Ovary (tissue), 3 donors: Measurements from ENCODE around the gene F12.
A peak's percentile ranks its signal among the peaks of the same experiment; 100 is the strongest.

Experiments
- EP300 ChIP-seq: sonication (generic); formaldehyde crosslinking; IDR thresholded peaks from one replicate; pipeline ENCODE4 v1.6.1; 2017; ENCODE audit warnings: antibody characterized with exemption
- POLR2A ChIP-seq: fragments of 450-650 bp; IDR thresholded peaks from one replicate; pipeline ENCODE4 v1.6.1; 2017; ENCODE audit warnings: antibody characterized with exemption, mild to moderate bottlenecking, moderate library complexity
- TF ChIP-seq, protein P1 (sequence below), 3 donors: fragments of 450-650 bp in 2 of 3; fragments of 200-600 bp in 1 of 3; IDR thresholded peaks; one replicate each; pipeline versions ENCODE4 v1.5.1 to v1.8.0; 2016 to 2022; ENCODE audit warnings: antibody characterized with exemption in 3 of 3, mild to moderate bottlenecking in 1 of 3
- donor health status: DM: no; HTN: no; CAD: no.

DNA sequence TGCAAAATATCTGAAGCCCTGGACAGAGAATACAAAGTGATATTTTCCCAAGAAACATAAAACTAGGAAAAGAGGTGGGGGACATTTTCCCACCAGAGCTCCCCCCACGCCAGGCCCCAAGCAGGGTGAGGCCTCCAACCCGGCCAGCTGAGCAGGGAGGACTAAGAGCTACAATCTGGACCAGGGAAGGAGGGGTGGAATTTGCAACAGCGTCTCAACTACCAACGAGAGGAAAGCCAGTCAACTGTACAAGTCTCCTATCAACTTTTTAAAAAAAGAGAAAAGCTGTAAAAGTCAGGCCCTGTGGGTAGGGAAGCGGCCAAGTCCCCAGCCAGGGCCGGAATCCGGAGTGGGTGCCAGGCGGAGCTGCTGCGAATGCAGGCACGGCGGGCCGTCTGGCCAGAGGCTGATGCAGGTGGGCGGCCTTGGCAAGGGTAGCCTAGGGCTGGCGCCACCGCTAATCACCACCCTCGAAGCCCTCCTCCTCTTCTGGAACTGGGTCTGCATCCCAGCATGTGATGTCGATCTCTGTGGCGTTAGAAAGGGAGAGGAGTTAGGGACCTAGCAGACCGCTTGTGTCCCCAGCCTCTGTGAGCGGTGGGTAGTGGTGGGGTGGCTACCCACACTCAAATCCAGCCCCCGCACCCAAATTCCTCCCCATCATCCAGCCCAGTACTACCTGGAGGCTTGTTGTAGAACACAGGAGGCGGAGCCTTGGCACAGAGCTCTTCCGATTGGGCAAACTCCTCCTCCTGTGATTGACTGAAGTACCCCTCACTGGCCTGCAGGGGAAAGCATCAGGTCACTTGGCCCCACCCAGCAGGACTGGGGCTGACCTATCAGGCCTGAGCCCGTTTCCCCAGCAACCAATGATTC lies 47.9 kb upstream of the F12 start:
- TF ChIP-seq, protein P1, sequence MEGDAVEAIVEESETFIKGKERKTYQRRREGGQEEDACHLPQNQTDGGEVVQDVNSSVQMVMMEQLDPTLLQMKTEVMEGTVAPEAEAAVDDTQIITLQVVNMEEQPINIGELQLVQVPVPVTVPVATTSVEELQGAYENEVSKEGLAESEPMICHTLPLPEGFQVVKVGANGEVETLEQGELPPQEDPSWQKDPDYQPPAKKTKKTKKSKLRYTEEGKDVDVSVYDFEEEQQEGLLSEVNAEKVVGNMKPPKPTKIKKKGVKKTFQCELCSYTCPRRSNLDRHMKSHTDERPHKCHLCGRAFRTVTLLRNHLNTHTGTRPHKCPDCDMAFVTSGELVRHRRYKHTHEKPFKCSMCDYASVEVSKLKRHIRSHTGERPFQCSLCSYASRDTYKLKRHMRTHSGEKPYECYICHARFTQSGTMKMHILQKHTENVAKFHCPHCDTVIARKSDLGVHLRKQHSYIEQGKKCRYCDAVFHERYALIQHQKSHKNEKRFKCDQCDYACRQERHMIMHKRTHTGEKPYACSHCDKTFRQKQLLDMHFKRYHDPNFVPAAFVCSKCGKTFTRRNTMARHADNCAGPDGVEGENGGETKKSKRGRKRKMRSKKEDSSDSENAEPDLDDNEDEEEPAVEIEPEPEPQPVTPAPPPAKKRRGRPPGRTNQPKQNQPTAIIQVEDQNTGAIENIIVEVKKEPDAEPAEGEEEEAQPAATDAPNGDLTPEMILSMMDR (IDR thresholded peaks at IDR 0.05): peak in 2 of 3 donors; percentile 48 to 49
- TF ChIP-seq EP300 (no peak), POLR2A (no peak)
